HepG2 (cell line): ENCODE measurements around the gene IRF1. TPM values are rescaled to one million over a fixed set of nuclear protein-coding genes. Genes with fewer than 3 reads are reported as not detected.

Experiments used
- ATAC-seq: fragments of 200-7000 bp; cut with Tn5 transposase; 3 replicates; pipeline ENCODE4 v1.9.1; 2020; ENCODE audit warnings: mild to moderate bottlenecking, moderate library complexity
- BruUV-seq: library from RNA; stranded (reverse); fragments of 400-500 nt; replicated peaks from 2 replicates; lab custom pipeline; 2021; lab: Mats Ljungman, UMichigan
- CTCF ChIA-PET: fragments of 300-600 bp; formaldehyde crosslinking; extraction: SDS; loops from one replicate; lab custom pipeline; 2021; ENCODE audit warnings: low total read pairs, inconsistent platforms, low intra/inter-chr PET ratio; lab: Yijun Ruan, JAX
- POLR2A ChIA-PET: fragments of 350-600 bp; sonication (Branson Sonifier 250); formaldehyde crosslinking; loops from one replicate; lab custom pipeline; 2020; ENCODE audit warnings: antibody characterized with exemption, inconsistent platforms; lab: Yijun Ruan, JAX
- DNase-seq: peaks from one replicate; pipeline ENCODE4 v3.0.0-alpha.2; 2015; ENCODE audit warnings: low spot score
- FAIRE-seq: peaks from 3 replicates; lab custom pipeline; 2011; peaks lifted over from hg19 to GRCh38; lab: Jason Lieb, UNC
- H2AFZ ChIP-seq: one replicate; pipeline ENCODE4 v1.6.1; 2011; ENCODE audit warnings: low read length, inconsistent platforms
- H3K27ac ChIP-seq: fragments of 300-600 bp; 3 replicates; pipeline ENCODE4 v1.8.0; 2011; ENCODE audit warnings: mixed run types, mild to moderate bottlenecking, mixed read lengths, low read length, inconsistent platforms; ENCODE audit not compliant: insufficient read depth; ENCODE audit errors: extremely low read length
- H3K27me3 ChIP-seq, 2 experiments: fragments of 200-600 bp in 1 of 2; 2 replicates in 1 of 2; 3 replicates in 1 of 2; pipeline versions ENCODE4 v1.6.0 to v1.8.0; 2011; ENCODE audit warnings: low read length in 2 of 2, mild to moderate bottlenecking in 2 of 2, moderate library complexity in 2 of 2, inconsistent platforms in 1 of 2; ENCODE audit not compliant: insufficient read depth in 2 of 2, control insufficient read depth in 1 of 2
- H3K36me3 ChIP-seq, 2 experiments: fragments of 200-600 bp in 1 of 2; replicated peaks in 1 of 2; 2 replicates in 1 of 2; 3 replicates in 1 of 2; pipeline versions ENCODE4 v1.5.1 to v1.8.0; 2011; ENCODE audit warnings: low read length in 2 of 2, inconsistent platforms in 1 of 2; ENCODE audit not compliant: insufficient read depth in 2 of 2, control insufficient read depth in 1 of 2
- H3K4me1 ChIP-seq: 2 replicates; pipeline ENCODE4 v1.5.1; 2012; ENCODE audit warnings: low read length, inconsistent platforms; ENCODE audit not compliant: insufficient read depth
- H3K4me2 ChIP-seq: 2 replicates; pipeline ENCODE4 v1.6.0; 2011; ENCODE audit warnings: low read depth, low read length, inconsistent platforms
- H3K4me3 ChIP-seq, 3 experiments: fragments of 200-600 bp in 1 of 3; sonication (generic), shearing (Covaris generic) in 1 of 3; replicated peaks in 1 of 3; 2 replicates each; pipeline ENCODE4 v1.5.1; 2011 to 2016; ENCODE audit warnings: low read length in 3 of 3, inconsistent platforms in 2 of 3, low read depth in 2 of 3, mild to moderate bottlenecking in 2 of 3, control low read depth in 1 of 3, mixed read lengths in 1 of 3; ENCODE audit not compliant: insufficient read depth in 1 of 3
- H3K79me2 ChIP-seq: one replicate; pipeline ENCODE4 v1.6.1; 2011; ENCODE audit warnings: low read length, inconsistent platforms; ENCODE audit not compliant: insufficient read depth
- H3K9ac ChIP-seq: 2 replicates; pipeline ENCODE4 v1.6.0; 2011; ENCODE audit warnings: mild to moderate bottlenecking, low read depth, low read length, inconsistent platforms; ENCODE audit not compliant: insufficient read depth
- H3K9me3 ChIP-seq: 2 replicates; pipeline ENCODE4 v1.5.1; 2012; ENCODE audit warnings: mild to moderate bottlenecking, low read length
- H4K20me1 ChIP-seq: 2 replicates; pipeline ENCODE4 v1.6.0; 2011; ENCODE audit warnings: inconsistent platforms, mild to moderate bottlenecking, low read length, moderate library complexity; ENCODE audit not compliant: insufficient read depth
- HMG20B ChIP-seq: conservative IDR thresholded peaks from 2 replicates; pipeline ENCODE4 v1.6.1; 2016; ENCODE audit warnings: missing genetic modification reagents, missing compliant biosample characterization
- LCORL ChIP-seq, 2 experiments: fragments of 450-650 bp in 1 of 2; sonication (generic) in 1 of 2; formaldehyde crosslinking in 1 of 2; IDR thresholded peaks; 2 replicates each; pipeline versions ENCODE4 v1.5.0 to v1.6.1; 2017 to 2020; ENCODE audit warnings: antibody characterized with exemption in 1 of 2, missing genetic modification reagents in 1 of 2
- POLR2AphosphoS2 ChIP-seq: IDR thresholded peaks from 2 replicates; pipeline ENCODE4 v1.6.1; 2011; ENCODE audit warnings: low read depth, low read length, improper control_type of control experiment
- RXRB ChIP-seq: IDR thresholded peaks from 2 replicates; pipeline ENCODE4 v1.6.1; 2016; ENCODE audit warnings: borderline replicate concordance, missing genetic modification reagents, missing compliant biosample characterization
- SMAD9 ChIP-seq: sonication (generic); formaldehyde crosslinking; IDR thresholded peaks from 2 replicates; pipeline ENCODE4 v1.5.1; 2020; ENCODE audit warnings: mild to moderate bottlenecking, missing genetic modification reagents
- SP2 ChIP-seq: sonication (generic); formaldehyde crosslinking; IDR thresholded peaks from 2 replicates; pipeline ENCODE4 v1.5.1; 2020; ENCODE audit warnings: mild to moderate bottlenecking, missing genetic modification reagents
- WGBS: methylation state at CpG from one replicate; pipeline ENCODE4 v1.1.6; 2017; ENCODE audit warnings: low lambda C conversion rate; 5-methylcytosine and 5-hydroxymethylcytosine counted together
- in situ Hi-C: cut with HindIII; loops from 2 replicates; pipeline ENCODE4 v1.10.0; 2017; ENCODE audit warnings: low pct_unique_long_range_greater_than_20kb; ENCODE audit not compliant: extremely low pct_ligation_motif_present
- intact Hi-C: fragments of 100-400 bp; cut with micrococcal nuclease; formaldehyde crosslinking; loops from one replicate; pipeline ENCODE4 v1.10.0; 2022; ENCODE audit not compliant: unreplicated experiment
- polyA plus RNA-seq, 8 experiments: library from polyadenylated mRNA; depleted of rRNA in 3 of 8; stranded (reverse) in 7 of 8; unstranded in 1 of 8; fragments of >200 nt; fragmentation: Illumina TruSeq in 4 of 8; extraction: Trizol in 4 of 8; gene quantifications; 2 replicates each; pipeline versions ENCODE4 v1.2.1 to v1.2.3, GENCODE V29; 2011 to 2016; ENCODE audit warnings: low read depth in 4 of 8, missing spikeins in 1 of 8, mixed read lengths in 1 of 8; ENCODE audit not compliant: insufficient read depth in 1 of 8
- total RNA-seq, 5 experiments: library from RNA; depleted of rRNA; stranded (reverse); fragments of >200 nt; fragmentation: Illumina TruSeq; extraction: Trizol; gene quantifications; 2 replicates each; pipeline ENCODE4 v1.2.3, GENCODE V29; 2016; ENCODE audit warnings: low read depth in 1 of 5
- TF ChIP-seq, protein P1 (sequence below): sonication (generic); formaldehyde crosslinking; IDR thresholded peaks from 2 replicates; pipeline ENCODE4 v1.4.0; 2020; ENCODE audit warnings: mild to moderate bottlenecking, missing genetic modification reagents

The IRF1 gene
- total and polyA plus RNA-seq, 2 of the 13 experiments (the other 11 are each of a cell fraction or from before 2014, with no cell fraction given), result 4.1 to 8.8 TPM

DNA sequence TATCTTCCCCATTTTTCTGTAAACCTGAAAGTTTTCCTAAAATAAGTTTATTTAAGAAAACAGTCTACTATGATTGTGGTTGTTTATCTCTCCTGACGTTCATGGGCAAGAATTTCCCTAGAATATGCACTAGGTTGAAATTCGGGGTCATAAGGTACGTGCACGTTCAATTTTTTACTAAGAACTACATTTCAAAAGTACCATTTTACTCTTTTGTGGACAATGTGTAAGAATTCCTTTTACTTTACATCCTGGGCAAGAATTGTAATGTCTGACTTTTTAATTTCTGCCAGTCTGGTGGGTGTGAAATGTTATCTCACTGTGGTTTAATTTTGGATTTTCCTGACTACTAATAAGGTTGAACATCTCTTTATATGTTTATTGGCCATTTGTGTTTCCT is 40.4 kb upstream of the IRF1 start:
- Histone ChIP-seq H3K79me2 (no peaks in the 10 kb centered on the region), H3K4me2 (no peak overlapping the region), H4K20me1 (no peaks in the 10 kb centered on the region), H3K27me3 (no peaks in the 10 kb centered on the region), H3K36me3 (no peaks in the 10 kb centered on the region), H3K9ac (no peak overlapping the region)
- POLR2A ChIA-PET, result no interaction called here
- ATAC-seq (no peak), FAIRE-seq (no peak)
- intact Hi-C loops, result no loop called here
- WGBS, result 40% methylated on average over 4 of the region's 4 CpGs
- CTCF ChIA-PET, result no interaction called here
- TF ChIP-seq, protein P1, sequence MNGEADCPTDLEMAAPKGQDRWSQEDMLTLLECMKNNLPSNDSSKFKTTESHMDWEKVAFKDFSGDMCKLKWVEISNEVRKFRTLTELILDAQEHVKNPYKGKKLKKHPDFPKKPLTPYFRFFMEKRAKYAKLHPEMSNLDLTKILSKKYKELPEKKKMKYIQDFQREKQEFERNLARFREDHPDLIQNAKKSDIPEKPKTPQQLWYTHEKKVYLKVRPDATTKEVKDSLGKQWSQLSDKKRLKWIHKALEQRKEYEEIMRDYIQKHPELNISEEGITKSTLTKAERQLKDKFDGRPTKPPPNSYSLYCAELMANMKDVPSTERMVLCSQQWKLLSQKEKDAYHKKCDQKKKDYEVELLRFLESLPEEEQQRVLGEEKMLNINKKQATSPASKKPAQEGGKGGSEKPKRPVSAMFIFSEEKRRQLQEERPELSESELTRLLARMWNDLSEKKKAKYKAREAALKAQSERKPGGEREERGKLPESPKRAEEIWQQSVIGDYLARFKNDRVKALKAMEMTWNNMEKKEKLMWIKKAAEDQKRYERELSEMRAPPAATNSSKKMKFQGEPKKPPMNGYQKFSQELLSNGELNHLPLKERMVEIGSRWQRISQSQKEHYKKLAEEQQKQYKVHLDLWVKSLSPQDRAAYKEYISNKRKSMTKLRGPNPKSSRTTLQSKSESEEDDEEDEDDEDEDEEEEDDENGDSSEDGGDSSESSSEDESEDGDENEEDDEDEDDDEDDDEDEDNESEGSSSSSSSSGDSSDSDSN (CRISPR knock-in tag), result no peak
- TF ChIP-seq RXRB (CRISPR knock-in tag) (no peak), HMG20B (CRISPR knock-in tag) (no peak), SMAD9 (CRISPR knock-in tag) (no peak), SP2 (CRISPR knock-in tag) (no peak), POLR2AphosphoS2 (no peak), LCORL (IDR thresholded peaks at IDR 0.05) (no peak), LCORL (CRISPR knock-in tag; IDR thresholded peaks at IDR 0.05) (no peak)
- TF ChIP-seq, all 625 proteins: peak for 0
- Histone ChIP-seq H3K27ac (no peak overlapping the region), H2AFZ (no peak overlapping the region), H3K4me1 (peaks cover 14% of the 10 kb centered on the region), H3K4me3 (no peak overlapping the region), H3K9me3 (no peaks in the 10 kb centered on the region)
- DNase-seq, result no peak
- no TSS peak for BruUV-seq
- in situ Hi-C loops, result no loop called here
